ENCODE measurements around the gene SRMS. TPM values are rescaled to one million over a fixed set of nuclear protein-coding genes. Genes with fewer than 3 reads are reported as not detected.
A peak's percentile ranks its signal among the peaks of the same experiment; 100 is the strongest.

Gene SRMS
- total RNA-seq, 6 donors from 2014 or later: not detected

- H3K9me3 ChIP-seq: no peaks in the 10 kb centered on the region
- no peak overlapping the region for H3K27ac ChIP-seq
- no peak for ATAC-seq (ENCODE audit: low FRiP score in 2 of 2)
- peaks cover 16 to 29% (median 18%) of the 10 kb centered on the region in 4 donors for H3K4me1 ChIP-seq
- no peak overlapping the region for H3K4me3 ChIP-seq
- WGBS, 2 donors: 79% methylated on average over 5 of the region's 7 CpGs; no CpG with 5 or more reads in 1 of the 2 donors
- no peak for TF ChIP-seq POLR2AphosphoS5 (IDR thresholded peaks at IDR 0.05)
- TF ChIP-seq EP300 (IDR thresholded peaks at IDR 0.05): no peak
- TF ChIP-seq POLR2A (IDR thresholded peaks at IDR 0.05): no peak
- no peak for TF ChIP-seq CTCF (IDR thresholded peaks at IDR 0.05)
- peaks cover 0 to 36% (median 21%) of the 10 kb centered on the region in 4 donors for H3K27me3 ChIP-seq
- H3K36me3 ChIP-seq: no peaks in the 10 kb centered on the region
- DNase-seq: no peak
These were observed 53.5 kb downstream of the SRMS start for GRCh38 chr20:63494084-63494419.

- H3K27me3 ChIP-seq: peaks cover 0 to 36% (median 20%) of the 10 kb centered on the region in 4 donors
- no peak overlapping the region for H3K27ac ChIP-seq
- TF ChIP-seq CTCF (IDR thresholded peaks at IDR 0.05) (no peak), POLR2AphosphoS5 (IDR thresholded peaks at IDR 0.05) (no peak), POLR2A (IDR thresholded peaks at IDR 0.05) (no peak), EP300 (IDR thresholded peaks at IDR 0.05) (no peak)
- no peak overlapping the region for H3K4me3 ChIP-seq
- no peaks in the 10 kb centered on the region for H3K9me3 ChIP-seq
- DNase-seq: peak in 1 of 2 donors; percentile 56
- peaks cover 14 to 29% (median 16%) of the 10 kb centered on the region in 4 donors for H3K4me1 ChIP-seq
- no peak for ATAC-seq (ENCODE audit: low FRiP score in 2 of 2)
- WGBS, 2 donors: 50 to 76% methylated on average over 5 to 10 of the region's 13 CpGs
- H3K36me3 ChIP-seq: no peaks in the 10 kb centered on the region
These were observed 54.0 kb downstream of the SRMS start for GRCh38 chr20:63493563-63494020.

- H3K27me3 ChIP-seq: peaks cover 0 to 34% (median 18%) of the 10 kb centered on the region in 4 donors
- peaks cover 10 to 28% (median 11%) of the 10 kb centered on the region in 4 donors for H3K4me1 ChIP-seq
- H3K36me3 ChIP-seq: no peaks in the 10 kb centered on the region
- 92 to 96% methylated on average over 14 of the region's 14 CpGs for WGBS, 2 donors
- ATAC-seq (ENCODE audit: low FRiP score in 2 of 2) (no peak), DNase-seq (peak in 1 of 2 donors; percentile 70)
- TF ChIP-seq POLR2AphosphoS5 (IDR thresholded peaks at IDR 0.05) (no peak), POLR2A (IDR thresholded peaks at IDR 0.05) (no peak)
- no peaks in the 10 kb centered on the region for H3K9me3 ChIP-seq
- no peak overlapping the region for H3K4me3 ChIP-seq
- H3K27ac ChIP-seq: no peak overlapping the region
These were observed 54.6 kb downstream of the SRMS start for GRCh38 chr20:63492982-63493381.

- peaks cover 8 to 23% (median 10%) of the 10 kb centered on the region in 4 donors for H3K4me1 ChIP-seq
- DNase-seq (no peak), ATAC-seq (ENCODE audit: low FRiP score in 2 of 2) (no peak)
- WGBS, 2 donors: 88 to 94% methylated on average over 2 of the region's 2 CpGs
- no peaks in the 10 kb centered on the region for H3K36me3 ChIP-seq
- TF ChIP-seq POLR2A (IDR thresholded peaks at IDR 0.05) (no peak), CTCF (IDR thresholded peaks at IDR 0.05) (no peak), EP300 (IDR thresholded peaks at IDR 0.05) (no peak), POLR2AphosphoS5 (IDR thresholded peaks at IDR 0.05) (no peak)
- H3K27me3 ChIP-seq: peaks cover 0 to 34% (median 20%) of the 10 kb centered on the region in 4 donors
- no peak overlapping the region for H3K27ac ChIP-seq
- H3K4me3 ChIP-seq: no peak overlapping the region
- no peaks in the 10 kb centered on the region for H3K9me3 ChIP-seq
These were observed 55.0 kb downstream of the SRMS start for GRCh38 chr20:63492518-63492917.

- Histone ChIP-seq H3K4me3 (no peak overlapping the region), H3K27ac (no peak overlapping the region), H3K27me3 (peaks cover 0 to 33% (median 18%) of the 10 kb centered on the region in 4 donors), H3K9me3 (no peaks in the 10 kb centered on the region), H3K36me3 (no peaks in the 10 kb centered on the region), H3K4me1 (peaks cover 8 to 20% (median 10%) of the 10 kb centered on the region in 4 donors)
- WGBS, 2 donors: 51 to 80% methylated on average over 4 of the region's 4 CpGs
- TF ChIP-seq EP300 (IDR thresholded peaks at IDR 0.05): no peak
- no peak for TF ChIP-seq POLR2A (IDR thresholded peaks at IDR 0.05)
- no peak for TF ChIP-seq CTCF (IDR thresholded peaks at IDR 0.05)
- no peak for TF ChIP-seq POLR2AphosphoS5 (IDR thresholded peaks at IDR 0.05)
- no peak for DNase-seq
- no peak for ATAC-seq (ENCODE audit: low FRiP score in 2 of 2)
These were observed 55.8 kb downstream of the SRMS start for GRCh38 chr20:63491635-63492230.
